PFSK-1 (cell line): ENCODE results near the gene MRPS18C.

ENCODE experiments used
- FOXP2 ChIP-seq: optimal IDR thresholded peaks from 2 replicates; pipeline ENCODE3; 2011; ENCODE audit warnings: borderline replicate concordance, control low read depth, inconsistent platforms; ENCODE audit not compliant: insufficient read depth; ENCODE audit errors: extremely low read length, extremely low read depth
- POLR2AphosphoS5 ChIP-seq: IDR thresholded peaks from 2 replicates; pipeline ENCODE4 v1.6.1; 2012; ENCODE audit warnings: low read depth, mild to moderate bottlenecking, control low read depth, low read length, moderate library complexity
- REST ChIP-seq, 2 experiments: IDR thresholded peaks; 2 replicates each; pipeline versions ENCODE4 v1.6.1 to v1.8.0; 2011 to 2012; ENCODE audit warnings: low read depth in 2 of 2, low read length in 2 of 2, control low read depth in 1 of 2, inconsistent platforms in 1 of 2, mild to moderate bottlenecking in 1 of 2, moderate library complexity in 1 of 2; ENCODE audit not compliant: insufficient read depth in 1 of 2
- SIN3A ChIP-seq: IDR thresholded peaks from 2 replicates; pipeline ENCODE4 v1.6.1; 2012; ENCODE audit warnings: mild to moderate bottlenecking, low read length, moderate library complexity, borderline replicate concordance; ENCODE audit not compliant: insufficient read depth
- TAF1 ChIP-seq: IDR thresholded peaks from 2 replicates; pipeline ENCODE4 v1.6.1; 2012; ENCODE audit warnings: low read length, control low read depth, borderline replicate concordance; ENCODE audit not compliant: insufficient read depth

The MRPS18C gene

GRCh38 chr4:83436680-83437079, 19.2 kb upstream of the MRPS18C start:
- TF ChIP-seq POLR2AphosphoS5 (no peak), SIN3A (no peak)

GRCh38 chr4:83438719-83439118, 17.1 kb upstream of the MRPS18C start:
- TF ChIP-seq SIN3A (no peak), POLR2AphosphoS5 (no peak)

GRCh38 chr4:83440148-83440814, 15.6 kb upstream of the MRPS18C start:
- TF ChIP-seq TAF1 = no peak
- no peak for TF ChIP-seq SIN3A
- no peak for TF ChIP-seq POLR2AphosphoS5
- no peak for TF ChIP-seq FOXP2
- TF ChIP-seq REST (IDR thresholded peaks at IDR 0.05; ENCODE audit: insufficient read depth in 1 of 2, low read depth in 2 of 2, low read length in 2 of 2) = no peak

- TF ChIP-seq SIN3A (no peak), REST (IDR thresholded peaks at IDR 0.05; ENCODE audit: insufficient read depth in 1 of 2, low read depth in 2 of 2, low read length in 2 of 2) (no peak), FOXP2 (no peak), POLR2AphosphoS5 (no peak)
Measured at GRCh38 chr4:83440899-83441298, 15.0 kb upstream of the MRPS18C start.

- TF ChIP-seq TAF1 (no peak), FOXP2 (no peak), SIN3A (no peak), POLR2AphosphoS5 (no peak), REST (IDR thresholded peaks at IDR 0.05; ENCODE audit: insufficient read depth in 1 of 2, low read depth in 2 of 2, low read length in 2 of 2) (no peak)
Measured at GRCh38 chr4:83449009-83449408, 6.8 kb upstream of the MRPS18C start.

GRCh38 chr4:83454686-83455085, 1.2 kb upstream of the MRPS18C start:
- TF ChIP-seq SIN3A (no peak), REST (IDR thresholded peaks at IDR 0.05; ENCODE audit: insufficient read depth in 1 of 2, low read depth in 2 of 2, low read length in 2 of 2) (no peak), FOXP2 (no peak), TAF1 (no peak), POLR2AphosphoS5 (no peak)
